Colonic mucosa (tissue), 4 donors: ENCODE results near the gene NQO2. TPM values are rescaled to one million over a fixed set of nuclear protein-coding genes. Genes with fewer than 3 reads are reported as not detected.
"Not testable (repeated sequence)": the region's sequence is repeated elsewhere in the genome, so short reads cannot be mapped to it uniquely, and the experiment has no call there.

Source experiments
- DNase-seq: peaks from one replicate; pipeline ENCODE4 v3.0.0-alpha.2; 2020
- H3K27ac ChIP-seq: fragments of 200-600 bp; one replicate; pipeline ENCODE4 v1.8.0; 2021
- H3K27me3 ChIP-seq: fragments of 200-600 bp; one replicate; pipeline ENCODE4 v1.8.0; 2021
- H3K36me3 ChIP-seq: fragments of 200-600 bp; one replicate; pipeline ENCODE4 v1.8.0; 2021
- H3K4me1 ChIP-seq: fragments of 200-600 bp; one replicate; pipeline ENCODE4 v1.8.0; 2021; ENCODE audit warnings: mild to moderate bottlenecking
- H3K4me3 ChIP-seq: fragments of 200-600 bp; one replicate; pipeline ENCODE4 v1.8.0; 2021
- H3K9ac ChIP-seq, 2 donors: one replicate each; pipeline ENCODE4 v1.7.0; 2013; ENCODE audit warnings: control low read depth in 2 of 2, low read depth in 2 of 2, low read length in 2 of 2
- H3K9me3 ChIP-seq: fragments of 200-600 bp; one replicate; pipeline ENCODE4 v1.8.0; 2021
- intact Hi-C: fragments of 100-400 bp; cut with DNase I; formaldehyde crosslinking; loops from one replicate; pipeline ENCODE4 v1.14.1; 2022
- total RNA-seq, 2 donors: library from RNA; stranded (reverse); fragmentation: NEBNext Ultra II Directional in 1 of 2; extraction: Animal tissue kit (Norgen Biotek cat#: 25700) in 1 of 2; gene quantifications; one replicate each; pipeline ENCODE4 v1.2.1, GENCODE V29; 2021
- TF ChIP-seq, protein P1 (sequence below): fragments of 200-600 bp; IDR thresholded peaks from one replicate; pipeline ENCODE4 v1.8.0; 2022; ENCODE audit warnings: antibody characterized with exemption, mild to moderate bottlenecking
- donor health status: healthy.
- donor health status: DM: no; HTN: no; CAD: no.
- donor health status: DM: no; HTN: no; CAD: no.

The NQO2 gene
- total RNA-seq, 2 donors from 2014 or later = 14.1 to 19.0 TPM

DNA sequence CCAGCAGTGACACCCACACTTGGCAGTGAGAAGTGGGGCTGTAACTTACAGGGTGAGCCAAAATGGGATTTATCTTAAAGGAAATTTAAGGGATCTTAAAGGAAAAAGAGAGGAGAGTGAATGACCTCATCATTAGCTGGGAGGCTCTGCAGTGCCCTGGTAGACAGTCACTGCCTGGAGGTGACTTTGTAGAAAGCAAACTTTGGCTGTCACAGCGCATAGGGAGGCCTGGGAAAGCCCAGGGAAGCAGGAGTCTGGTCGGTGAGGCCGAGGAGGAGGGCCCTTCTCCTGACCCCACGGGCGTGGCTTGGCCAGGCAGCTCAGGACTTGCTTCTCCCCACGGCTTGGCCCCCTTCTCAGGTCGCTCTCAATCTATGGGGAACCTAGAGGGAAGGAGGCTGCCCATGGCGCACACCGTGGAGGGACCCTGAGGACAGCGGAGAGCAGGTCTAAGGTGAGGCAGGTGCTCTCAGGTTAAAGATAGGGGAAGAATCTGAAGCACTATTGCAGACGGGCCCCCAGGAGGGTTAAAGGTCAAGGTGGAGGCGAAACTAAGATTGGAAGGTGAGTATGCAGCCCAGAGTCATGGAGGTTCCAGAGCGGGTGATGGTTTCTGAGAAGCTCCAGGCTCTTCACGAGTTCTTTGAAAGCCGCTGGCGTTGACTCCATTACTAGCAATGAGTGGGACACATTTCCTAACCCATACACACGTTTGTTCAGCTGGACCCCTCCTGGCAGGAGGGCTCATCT, 53.0 kb downstream of the NQO2 start:
- Histone ChIP-seq H3K4me3 (no peak overlapping the region), H3K9ac (peak overlapping the region in 1 of 2 donors; percentile 47), H3K9me3 (no peaks in the 10 kb centered on the region), H3K27me3 (no peaks in the 10 kb centered on the region), H3K4me1 (no peaks in the 10 kb centered on the region), H3K27ac (no peak overlapping the region), H3K36me3 (no peaks in the 10 kb centered on the region)
- DNase-seq = no peak
- intact Hi-C loops = no loop called here
- TF ChIP-seq, protein P1, sequence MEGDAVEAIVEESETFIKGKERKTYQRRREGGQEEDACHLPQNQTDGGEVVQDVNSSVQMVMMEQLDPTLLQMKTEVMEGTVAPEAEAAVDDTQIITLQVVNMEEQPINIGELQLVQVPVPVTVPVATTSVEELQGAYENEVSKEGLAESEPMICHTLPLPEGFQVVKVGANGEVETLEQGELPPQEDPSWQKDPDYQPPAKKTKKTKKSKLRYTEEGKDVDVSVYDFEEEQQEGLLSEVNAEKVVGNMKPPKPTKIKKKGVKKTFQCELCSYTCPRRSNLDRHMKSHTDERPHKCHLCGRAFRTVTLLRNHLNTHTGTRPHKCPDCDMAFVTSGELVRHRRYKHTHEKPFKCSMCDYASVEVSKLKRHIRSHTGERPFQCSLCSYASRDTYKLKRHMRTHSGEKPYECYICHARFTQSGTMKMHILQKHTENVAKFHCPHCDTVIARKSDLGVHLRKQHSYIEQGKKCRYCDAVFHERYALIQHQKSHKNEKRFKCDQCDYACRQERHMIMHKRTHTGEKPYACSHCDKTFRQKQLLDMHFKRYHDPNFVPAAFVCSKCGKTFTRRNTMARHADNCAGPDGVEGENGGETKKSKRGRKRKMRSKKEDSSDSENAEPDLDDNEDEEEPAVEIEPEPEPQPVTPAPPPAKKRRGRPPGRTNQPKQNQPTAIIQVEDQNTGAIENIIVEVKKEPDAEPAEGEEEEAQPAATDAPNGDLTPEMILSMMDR = no peak

DNA sequence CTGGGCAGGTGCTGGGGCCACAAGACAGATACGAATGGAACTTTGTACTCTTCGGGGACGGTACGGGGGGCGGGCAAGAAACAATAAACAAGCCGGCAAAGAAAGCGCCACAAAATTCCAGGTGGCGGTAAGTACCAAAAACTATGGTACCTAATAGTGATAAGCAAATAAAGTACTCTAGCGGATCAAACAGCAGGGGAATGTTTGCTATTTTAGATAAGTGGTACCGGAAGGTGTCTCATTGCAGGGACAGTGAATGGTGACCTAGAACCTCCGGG, 53.5 kb downstream of the NQO2 start:
- H3K4me3 ChIP-seq = peak overlapping the region; percentile 40
- DNase-seq = no peak
- no peak overlapping the region for H3K27ac ChIP-seq
- intact Hi-C loops = no loop called here
- no peaks in the 10 kb centered on the region for H3K9me3 ChIP-seq
- H3K36me3 ChIP-seq = no peaks in the 10 kb centered on the region
- H3K4me1 ChIP-seq = no peaks in the 10 kb centered on the region
- no peaks in the 10 kb centered on the region for H3K27me3 ChIP-seq
- peak overlapping the region in 1 of 2 donors; percentile 47 for H3K9ac ChIP-seq
- TF ChIP-seq, protein P1 = no peak

DNA sequence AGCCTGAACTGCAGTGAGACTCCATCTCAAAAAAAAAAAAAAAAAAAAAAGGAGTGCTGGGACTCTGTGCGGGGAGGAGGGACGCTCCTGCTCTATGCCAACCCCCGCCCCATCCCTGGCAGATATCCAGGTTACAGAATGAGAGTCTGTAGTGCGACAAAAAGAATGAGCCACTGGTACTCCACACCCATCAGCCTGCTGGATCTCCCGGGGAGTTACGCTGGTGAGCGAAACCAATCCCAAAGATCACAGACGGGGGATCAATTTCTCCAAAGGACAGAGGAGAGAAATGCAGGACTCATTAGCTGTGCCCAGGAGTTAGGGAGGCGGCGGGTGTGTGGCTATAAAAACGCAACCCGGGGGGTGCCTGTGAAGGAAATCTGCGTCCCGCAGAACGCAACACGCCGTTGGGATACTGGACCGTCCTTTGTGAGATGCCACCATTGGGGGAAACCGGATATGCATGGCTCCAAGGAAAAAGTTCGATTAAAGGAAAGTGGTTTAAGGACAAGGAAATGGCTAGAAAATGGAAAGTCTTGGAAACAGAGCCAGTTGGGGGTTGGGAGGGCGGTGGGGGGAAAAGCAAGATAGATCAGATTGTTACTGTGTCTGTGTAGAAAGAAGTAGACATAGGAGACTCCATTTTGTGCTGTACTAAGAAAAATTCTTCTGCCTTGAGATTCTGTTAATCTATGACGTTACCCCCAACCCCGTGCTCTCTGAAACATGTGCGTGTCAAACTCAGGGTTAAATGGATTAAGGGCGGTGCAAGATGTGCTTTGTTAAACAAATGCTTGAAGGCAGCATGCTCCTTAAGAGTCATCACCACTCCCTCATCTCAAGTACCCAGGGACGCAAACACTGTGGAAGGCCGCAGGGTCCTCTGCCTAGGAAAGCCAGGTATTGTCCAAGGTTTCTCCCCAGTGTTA, 54.8 kb downstream of the NQO2 start:
- not testable (repeated sequence) for H3K9ac ChIP-seq, H3K27ac ChIP-seq

DNA sequence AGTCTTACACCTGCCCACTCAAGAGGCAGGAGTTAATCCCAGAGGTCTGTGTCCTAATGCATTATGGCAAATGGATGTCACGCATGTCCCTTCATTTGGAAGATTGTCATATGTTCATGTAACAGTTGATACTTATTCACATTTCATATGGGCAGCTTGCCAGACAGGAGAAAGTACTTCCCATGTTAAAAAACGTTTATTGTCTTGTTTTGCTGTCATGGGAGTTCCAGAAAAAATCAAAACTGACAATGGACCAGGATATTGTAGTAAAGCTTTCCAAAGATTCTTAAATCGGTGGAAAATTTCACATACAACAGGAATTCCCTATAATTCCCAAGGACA, 55.4 kb downstream of the NQO2 start:
- not testable (repeated sequence) for H3K9ac ChIP-seq, H3K9me3 ChIP-seq, H3K27ac ChIP-seq, H3K36me3 ChIP-seq, H3K27me3 ChIP-seq, H3K4me3 ChIP-seq, DNase-seq, H3K4me1 ChIP-seq
- intact Hi-C loops = loop anchor here (5.0 kb wide), 1 partner anchor 208 kb away; no protein-coding TSS in a partner anchor

More for the DNA sequence above, 54.8 kb downstream of the NQO2 start:
- intact Hi-C loops = loop anchor here (5.0 kb wide), 1 partner anchor 207 kb away; no protein-coding TSS in a partner anchor
- peak overlapping the region; percentile 40 for H3K4me3 ChIP-seq
- peak; percentile 67 for DNase-seq
- H3K27me3 ChIP-seq, H3K4me1 ChIP-seq, H3K9me3 ChIP-seq, H3K36me3 ChIP-seq: not testable (repeated sequence)

DNA sequence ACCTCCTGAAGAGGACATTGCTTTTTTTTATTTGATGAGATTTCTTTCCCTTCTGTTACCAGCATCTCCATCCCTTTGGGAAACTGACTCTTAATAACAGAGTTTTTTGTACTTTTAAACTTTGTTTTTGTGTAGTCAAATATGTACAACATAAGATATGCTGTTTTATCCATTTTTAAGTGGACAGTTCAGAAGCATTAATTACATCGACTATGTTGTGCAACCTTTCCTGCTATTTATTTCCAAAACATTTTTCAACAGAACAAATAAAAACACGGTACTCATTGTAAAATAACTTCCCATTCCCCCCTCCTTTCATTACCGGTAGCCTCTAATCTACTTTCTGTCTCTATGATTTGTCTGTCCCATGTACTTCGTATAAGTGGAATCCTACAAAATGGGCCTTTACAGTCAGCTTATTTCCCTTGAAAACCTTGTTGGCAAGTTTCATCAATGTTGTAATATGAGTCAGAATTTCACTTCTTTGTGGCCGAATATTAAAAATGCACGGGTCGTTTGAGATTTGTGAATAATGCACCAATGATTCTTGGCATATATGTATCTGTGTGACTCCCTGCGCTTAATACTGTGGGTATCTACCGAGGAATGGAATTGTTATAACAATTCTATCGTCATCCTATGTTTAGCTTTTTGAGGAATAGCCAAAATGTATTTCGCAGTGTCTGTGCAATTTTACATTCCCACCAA, 57.5 kb downstream of the NQO2 start:
- H3K9ac ChIP-seq = no peak overlapping the region
- no peak for DNase-seq
- no peaks in the 10 kb centered on the region for H3K4me1 ChIP-seq
- no peaks in the 10 kb centered on the region for H3K9me3 ChIP-seq
- H3K27ac ChIP-seq = no peak overlapping the region
- TF ChIP-seq, protein P1 = no peak
- no peaks in the 10 kb centered on the region for H3K27me3 ChIP-seq
- H3K4me3 ChIP-seq = no peak overlapping the region
- intact Hi-C loops = loop anchor here (5.0 kb wide), 1 partner anchor 210 kb away; no protein-coding TSS in a partner anchor
- H3K36me3 ChIP-seq = no peaks in the 10 kb centered on the region

DNA sequence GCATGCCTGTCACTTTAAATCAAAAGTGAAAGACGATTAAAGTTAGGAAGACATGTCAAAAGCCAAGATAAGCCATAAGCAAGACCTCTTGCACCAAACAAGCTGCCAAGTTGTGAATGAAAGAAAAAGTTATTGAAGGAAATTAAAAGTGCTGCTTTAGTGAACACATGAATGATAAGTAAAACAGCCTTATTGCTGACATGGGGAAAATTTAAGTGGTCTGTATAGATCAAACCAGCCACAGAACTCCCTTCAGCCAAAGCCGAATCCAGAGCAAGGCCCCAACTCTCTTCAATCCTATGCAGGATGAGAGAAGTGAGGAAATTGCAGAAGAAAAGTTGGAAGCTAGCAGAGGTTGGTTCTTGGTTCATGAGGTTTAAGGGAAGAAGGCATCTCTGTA, 59.3 kb downstream of the NQO2 start:
- H3K4me3 ChIP-seq = no peak overlapping the region
- intact Hi-C loops = loop anchor here (2.0 to 5.0 kb wide), 2 partner anchors 62 to 212 kb away; no protein-coding TSS in a partner anchor
- no peaks in the 10 kb centered on the region for H3K4me1 ChIP-seq
- H3K9me3 ChIP-seq = no peaks in the 10 kb centered on the region
- TF ChIP-seq, protein P1 = no peak
- DNase-seq = no peak
- no peak overlapping the region for H3K9ac ChIP-seq
- H3K27me3 ChIP-seq = no peaks in the 10 kb centered on the region
- H3K27ac ChIP-seq = no peak overlapping the region
- no peaks in the 10 kb centered on the region for H3K36me3 ChIP-seq

DNA sequence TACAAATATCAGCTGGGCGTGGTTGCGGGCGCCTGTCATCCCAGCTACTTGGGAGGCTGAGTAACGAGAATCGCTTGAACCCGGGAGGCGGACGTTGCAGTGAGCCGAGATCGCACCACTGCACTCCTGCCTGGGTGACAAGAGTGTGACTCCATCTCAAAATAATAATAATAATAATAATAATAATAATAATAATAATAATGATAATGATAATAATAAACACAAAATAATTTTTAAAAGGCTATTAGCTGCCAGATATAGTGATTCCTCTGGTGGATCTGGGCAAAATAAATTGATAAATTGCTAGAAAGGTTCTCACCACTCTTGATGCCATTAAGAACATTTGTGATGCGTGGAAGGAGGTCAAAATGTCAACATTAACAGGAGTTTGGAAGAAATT, 60.4 kb downstream of the NQO2 start:
- intact Hi-C loops, H3K9me3 ChIP-seq, DNase-seq: not testable (repeated sequence)

More for the DNA sequence above, 60.4 kb downstream of the NQO2 start:
- not testable (repeated sequence) for H3K27me3 ChIP-seq, H3K9ac ChIP-seq, H3K27ac ChIP-seq, H3K4me3 ChIP-seq, H3K36me3 ChIP-seq, H3K4me1 ChIP-seq
